Glutamatergic neuron (in vitro differentiated cells): ENCODE data around the gene KCNK5. TPM values are rescaled to one million over a fixed set of nuclear protein-coding genes. Genes with fewer than 3 reads are reported as not detected.

ENCODE experiments used
- DNase-seq: peaks from one replicate; pipeline ENCODE4 v3.0.0; 2022
- H3K27ac Mint-ChIP-seq: one replicate; pipeline ENCODE4 v1.8.0; 2020; ENCODE audit warnings: mild to moderate bottlenecking, mixed read lengths, inconsistent platforms; ENCODE audit not compliant: unreplicated experiment
- H3K27me3 Mint-ChIP-seq: one replicate; pipeline ENCODE4 v1.8.0; 2020; ENCODE audit warnings: mild to moderate bottlenecking, moderate library complexity, mixed read lengths, inconsistent platforms; ENCODE audit not compliant: unreplicated experiment
- H3K36me3 Mint-ChIP-seq: one replicate; pipeline ENCODE4 v1.8.0; 2020; ENCODE audit warnings: mild to moderate bottlenecking, mixed read lengths, inconsistent platforms; ENCODE audit not compliant: unreplicated experiment
- H3K4me1 Mint-ChIP-seq: one replicate; pipeline ENCODE4 v1.8.0; 2020; ENCODE audit warnings: mild to moderate bottlenecking, low read depth, mixed read lengths, inconsistent platforms; ENCODE audit not compliant: unreplicated experiment
- H3K4me3 Mint-ChIP-seq: one replicate; pipeline ENCODE4 v1.8.0; 2020; ENCODE audit warnings: mild to moderate bottlenecking, mixed read lengths, inconsistent platforms; ENCODE audit not compliant: unreplicated experiment
- H3K9me3 Mint-ChIP-seq: one replicate; pipeline ENCODE4 v1.8.0; 2020; ENCODE audit warnings: mild to moderate bottlenecking, moderate library complexity, mixed read lengths, inconsistent platforms; ENCODE audit not compliant: unreplicated experiment
- CTCF ChIP-seq: fragments of 200-600 bp; sonication (generic); IDR thresholded peaks from one replicate; pipeline ENCODE4 v1.5.0; 2021; ENCODE audit not compliant: partially characterized antibody, unreplicated experiment
- total RNA-seq: library from RNA; stranded (reverse); fragmentation: NEBNext Ultra II Directional; extraction: Animal tissue kit (Norgen Biotek cat#: 25700); gene quantifications from one replicate; pipeline ENCODE4 v1.2.1, GENCODE V29; 2021; ENCODE audit not compliant: unreplicated experiment

The KCNK5 gene
- total RNA-seq, 1 donor from 2014 or later: 0.71 TPM

GRCh38 chr6:39214120-39214813 lies 15.0 kb downstream of the KCNK5 start:
- DNase-seq: no peak
- Mint-ChIP-seq H3K27me3 (peaks cover 7% of the 10 kb centered on the region), H3K4me3 (no peak overlapping the region), H3K36me3 (no peaks in the 10 kb centered on the region), H3K4me1 (no peaks in the 10 kb centered on the region), H3K27ac (no peak overlapping the region), H3K9me3 (no peaks in the 10 kb centered on the region)
- TF ChIP-seq CTCF: no peak

- Mint-ChIP-seq H3K27ac (no peak overlapping the region), H3K4me1 (peaks cover 2% of the 10 kb centered on the region), H3K27me3 (peaks cover 7% of the 10 kb centered on the region), H3K9me3 (peaks cover under 1% of the 10 kb centered on the region), H3K36me3 (no peaks in the 10 kb centered on the region), H3K4me3 (no peak overlapping the region)
- TF ChIP-seq CTCF: no peak
- no peak for DNase-seq
Observed at GRCh38 chr6:39213195-39213920, 15.9 kb downstream of the KCNK5 start.

GRCh38 chr6:39211183-39211582 lies 18.1 kb downstream of the KCNK5 start:
- Mint-ChIP-seq H3K27me3 (peaks cover 5% of the 10 kb centered on the region), H3K4me1 (peaks cover 5% of the 10 kb centered on the region), H3K36me3 (no peaks in the 10 kb centered on the region), H3K4me3 (no peak overlapping the region), H3K9me3 (peaks cover 2% of the 10 kb centered on the region), H3K27ac (no peak overlapping the region)
- DNase-seq: no peak
- TF ChIP-seq CTCF: no peak

GRCh38 chr6:39210450-39210849 lies 18.8 kb downstream of the KCNK5 start:
- Mint-ChIP-seq H3K27ac (no peak overlapping the region), H3K4me1 (peaks cover 5% of the 10 kb centered on the region), H3K27me3 (peaks cover 5% of the 10 kb centered on the region), H3K36me3 (no peaks in the 10 kb centered on the region), H3K4me3 (no peak overlapping the region), H3K9me3 (peaks cover 2% of the 10 kb centered on the region)
- DNase-seq: no peak
- TF ChIP-seq CTCF: no peak

- Mint-ChIP-seq H3K36me3 (no peaks in the 10 kb centered on the region), H3K27ac (no peak overlapping the region), H3K4me3 (no peak overlapping the region), H3K4me1 (peaks cover 5% of the 10 kb centered on the region), H3K27me3 (peaks cover 2% of the 10 kb centered on the region), H3K9me3 (peaks cover 2% of the 10 kb centered on the region)
- no peak for TF ChIP-seq CTCF
- DNase-seq: no peak
Observed at GRCh38 chr6:39209911-39210310, 19.4 kb downstream of the KCNK5 start.
